Stomach (tissue), 9 donors: ENCODE data around the gene COG4. TPM values are rescaled to one million over a fixed set of nuclear protein-coding genes. Genes with fewer than 3 reads are reported as not detected.

Experiments
- DNase-seq, 2 donors: peaks; one replicate each; pipeline versions ENCODE4 v3.0.0 to v3.0.0-alpha.2; 2013 to 2019
- H3K27ac ChIP-seq, 5 donors: fragments of 200-600 bp in 4 of 5; sonication (generic) in 4 of 5; one replicate each; pipeline ENCODE4 v1.5.1; 2013 to 2019; ENCODE audit warnings: mild to moderate bottlenecking in 1 of 5, moderate library complexity in 1 of 5
- H3K27me3 ChIP-seq, 3 donors: fragments of 200-600 bp; sonication (generic); one replicate each; pipeline ENCODE4 v1.5.1; 2017 to 2019; ENCODE audit warnings: mixed run types in 1 of 3
- H3K36me3 ChIP-seq, 4 donors: fragments of 200-600 bp; sonication (generic); 1 replicate in 3 of 4; 2 replicates in 1 of 4; pipeline ENCODE4 v1.5.1; 2016 to 2019
- H3K4me1 ChIP-seq, 4 donors: fragments of 200-600 bp; sonication (generic); one replicate each; pipeline ENCODE4 v1.5.1; 2016 to 2019
- H3K4me3 ChIP-seq, 4 donors: fragments of 200-600 bp; sonication (generic) in 3 of 4; one replicate each; pipeline ENCODE4 v1.5.1; 2016 to 2019; ENCODE audit warnings: mild to moderate bottlenecking in 1 of 4
- H3K9me3 ChIP-seq, 4 donors: fragments of 200-600 bp; sonication (generic); one replicate each; pipeline ENCODE4 v1.5.1; 2016 to 2019
- CTCF ChIP-seq, 7 experiments: fragments of 450-650 bp in 4 of 7; fragments of 200-600 bp in 3 of 7; sonication (generic) in 3 of 7; IDR thresholded peaks; one replicate each; pipeline ENCODE4 v1.5.1; 2016 to 2019; ENCODE audit warnings: antibody characterized with exemption in 7 of 7, control low read depth in 2 of 7, mild to moderate bottlenecking in 1 of 7
- EP300 ChIP-seq: sonication (generic); formaldehyde crosslinking; IDR thresholded peaks from one replicate; pipeline ENCODE4 v1.6.1; 2017; ENCODE audit warnings: antibody characterized with exemption
- POLR2A ChIP-seq, 4 donors: fragments of 450-650 bp; IDR thresholded peaks; one replicate each; pipeline ENCODE4 v1.6.1; 2016; ENCODE audit warnings: antibody characterized with exemption in 4 of 4, control low read depth in 2 of 4, mild to moderate bottlenecking in 1 of 4, moderate library complexity in 1 of 4
- POLR2AphosphoS5 ChIP-seq, 3 donors: sonication (generic); formaldehyde crosslinking; IDR thresholded peaks; one replicate each; pipeline ENCODE4 v1.6.1; 2016; ENCODE audit warnings: antibody characterized with exemption in 3 of 3
- WGBS, 5 donors: extraction: QIAGEN DNeasy Blood & Tissue Kit in 3 of 5; methylation state at CpG; one replicate each; pipeline versions ENCODE4 v1.1.5 to v1.1.7; 2013 to 2018; 5-methylcytosine and 5-hydroxymethylcytosine counted together
- intact Hi-C: fragments of 100-400 bp; cut with DNase I; formaldehyde crosslinking; loops from one replicate; pipeline ENCODE4 v1.15.1; 2023; ENCODE audit warnings: low total_unique reads
- polyA plus RNA-seq, 3 donors: library from polyadenylated mRNA; stranded (reverse); fragments of 200-250 nt; gene quantifications; one replicate each; pipeline ENCODE4 v1.2.3, GENCODE V29; 2013
- total RNA-seq, 5 donors: library from RNA; depleted of rRNA; stranded (reverse); fragments of >200 nt; gene quantifications; one replicate each; pipeline versions ENCODE4 v1.1.0 to v1.2.3, GENCODE V29; 2014 to 2016
- donor health status: healthy with polysubstance abuse.
- donor health status: Bipolar disorder and iron deficiency.
- donor health status: healthy.

The COG4 gene
- total and polyA plus RNA-seq, 8 donors, result 10.7 to 127 (median 37.4) TPM

GRCh38 chr16:70467113-70467512, 56.2 kb downstream of the COG4 start:
- no peaks in the 10 kb centered on the region for H3K27me3 ChIP-seq
- no peak overlapping the region for H3K27ac ChIP-seq
- H3K4me3 ChIP-seq, result no peak overlapping the region
- WGBS, 5 donors, result 66 to 94% (median 84%) methylated on average over 2 to 11 of the region's 11 CpGs
- intact Hi-C loops, result loop anchor here (5.0 kb wide), 1 partner anchor 75 kb away; no protein-coding TSS in a partner anchor
- H3K36me3 ChIP-seq, result peaks cover 12 to 76% (median 62%) of the 10 kb centered on the region in 4 donors
- no peaks in the 10 kb centered on the region for H3K9me3 ChIP-seq
- no peaks in the 10 kb centered on the region for H3K4me1 ChIP-seq
- no peak for DNase-seq
- TF ChIP-seq POLR2A (IDR thresholded peaks at IDR 0.05) (no peak), CTCF (IDR thresholded peaks at IDR 0.05) (peak in 1 of 7 experiments; percentile 7), EP300 (no peak)

DNA sequence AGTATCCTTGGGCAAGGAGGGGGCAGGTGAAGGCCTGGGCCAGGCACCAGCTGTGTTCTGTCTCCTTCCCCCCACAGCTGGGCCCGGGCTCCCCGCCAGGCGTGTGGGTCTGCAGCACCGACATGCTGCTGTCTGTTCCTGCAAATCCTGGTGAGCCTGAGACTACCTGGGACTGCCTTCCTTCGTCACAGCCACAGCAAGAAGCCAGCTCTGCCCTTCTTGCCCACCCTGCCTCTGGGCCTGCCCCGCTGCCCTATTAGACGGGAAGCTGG, 56.6 kb downstream of the COG4 start:
- no peak for DNase-seq
- TF ChIP-seq EP300, result no peak
- no peak for TF ChIP-seq CTCF (IDR thresholded peaks at IDR 0.05)
- no peak for TF ChIP-seq POLR2AphosphoS5 (IDR thresholded peaks at IDR 0.05)
- TF ChIP-seq POLR2A (IDR thresholded peaks at IDR 0.05), result no peak
- Histone ChIP-seq H3K9me3 (no peaks in the 10 kb centered on the region), H3K4me1 (no peaks in the 10 kb centered on the region), H3K27me3 (no peaks in the 10 kb centered on the region), H3K27ac (no peak overlapping the region), H3K36me3 (peaks cover 12 to 75% (median 64%) of the 10 kb centered on the region in 4 donors), H3K4me3 (no peak overlapping the region)
- intact Hi-C loops, result loop anchor here (5.0 kb wide), 1 partner anchor 74 kb away; no protein-coding TSS in a partner anchor
- 87 to 90% (median 89%) methylated on average over 3 to 7 of the region's 7 CpGs for WGBS, 5 donors

DNA sequence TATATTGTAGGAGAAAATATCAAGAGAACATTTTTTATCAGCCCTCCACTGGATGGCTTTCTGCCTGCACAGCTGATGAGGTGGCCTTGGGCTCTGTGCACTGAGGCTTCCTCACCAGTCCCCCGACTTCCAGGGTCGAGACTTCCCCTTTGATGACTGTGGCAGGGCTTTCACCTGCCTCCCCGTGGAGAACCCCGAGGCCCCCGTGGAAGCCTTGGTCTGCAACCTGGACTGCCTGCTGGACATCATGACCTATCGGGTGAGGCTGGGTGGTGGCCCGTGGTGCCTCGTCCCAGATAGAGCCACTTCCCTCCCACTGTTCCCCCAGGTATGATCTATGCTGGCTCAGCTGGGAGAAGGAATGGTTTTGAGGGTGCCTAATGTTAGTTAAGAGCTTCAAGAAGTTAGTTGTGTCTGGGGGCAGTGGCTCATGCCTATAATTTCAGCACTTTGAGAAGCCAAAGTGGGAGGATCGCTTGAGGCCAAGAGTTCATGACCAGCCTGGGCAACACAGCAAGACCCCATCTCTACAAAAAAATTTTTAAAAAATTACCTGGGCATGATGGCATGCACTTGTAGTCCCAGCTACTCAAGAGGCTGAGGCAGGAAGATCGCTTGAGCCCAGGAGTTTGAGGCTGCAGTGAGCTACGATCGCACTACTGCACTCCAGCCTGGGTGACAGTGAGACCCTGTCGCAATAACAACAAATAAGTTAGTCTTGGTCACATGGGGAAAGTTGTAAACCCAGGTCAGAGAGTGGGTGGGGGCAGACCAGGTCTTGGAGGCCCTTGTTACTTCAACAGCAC, 57.2 kb downstream of the COG4 start:
- DNase-seq, result no peak
- no peaks in the 10 kb centered on the region for H3K27me3 ChIP-seq
- TF ChIP-seq CTCF (IDR thresholded peaks at IDR 0.05) (no peak), POLR2A (IDR thresholded peaks at IDR 0.05) (no peak)
- H3K9me3 ChIP-seq, result no peaks in the 10 kb centered on the region
- intact Hi-C loops, result loop anchor here (5.0 kb wide), 1 partner anchor 74 kb away; no protein-coding TSS in a partner anchor
- 89 to 95% (median 91%) methylated on average over 12 to 13 of the region's 13 CpGs for WGBS, 5 donors
- H3K4me3 ChIP-seq, result no peak overlapping the region
- peaks cover 0 to 3% (median under 1%) of the 10 kb centered on the region in 4 donors for H3K4me1 ChIP-seq
- H3K27ac ChIP-seq, result no peak overlapping the region
- peaks cover 12 to 72% (median 62%) of the 10 kb centered on the region in 4 donors for H3K36me3 ChIP-seq

- intact Hi-C loops, result no loop called here
- Histone ChIP-seq H3K9me3 (no peaks in the 10 kb centered on the region), H3K27me3 (no peaks in the 10 kb centered on the region), H3K27ac (no peak overlapping the region), H3K36me3 (peaks cover 12 to 58% (median 52%) of the 10 kb centered on the region in 4 donors), H3K4me1 (peaks cover 0 to 5% (median 2%) of the 10 kb centered on the region in 4 donors), H3K4me3 (no peak overlapping the region)
- 94 to 100% (median 98%) methylated on average over 2 of the region's 2 CpGs for WGBS, 5 donors
- TF ChIP-seq POLR2AphosphoS5 (IDR thresholded peaks at IDR 0.05) (no peak), EP300 (no peak)
- no peak for DNase-seq
Measured at GRCh38 chr16:70463235-70463634, 60.1 kb downstream of the COG4 start.

DNA sequence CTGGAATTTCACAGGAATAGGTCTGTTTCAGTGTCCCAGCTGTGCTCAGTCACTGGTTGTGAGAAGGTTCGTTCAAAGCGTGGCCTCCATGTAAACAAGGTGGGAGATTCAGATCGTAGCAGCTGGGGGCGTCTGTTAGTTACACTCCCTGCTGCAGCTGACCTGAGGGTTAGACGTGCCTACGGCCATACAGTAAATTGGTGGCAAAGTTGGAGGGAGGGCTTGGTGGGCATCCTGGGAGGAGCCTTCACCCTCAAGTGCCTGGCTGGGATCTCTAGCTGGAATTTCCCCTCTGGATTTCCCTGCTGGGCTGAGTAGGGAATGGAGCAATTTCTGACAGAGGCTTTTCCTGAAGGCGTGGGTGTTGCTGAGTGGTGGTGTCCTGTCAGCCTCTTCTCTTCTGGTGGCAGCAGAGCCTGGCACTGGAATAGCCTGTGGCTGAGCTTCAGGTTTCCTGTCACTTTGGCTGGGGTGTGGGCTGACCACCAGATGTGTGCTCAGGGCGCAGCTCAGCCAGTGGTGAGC, 62.6 kb downstream of the COG4 start:
- 38 to 79% (median 73%) methylated on average over 4 to 8 of the region's 8 CpGs for WGBS, 5 donors
- peak in 1 of 2 donors; percentile 38 for DNase-seq

More for the DNA sequence above, 62.6 kb downstream of the COG4 start:
- Histone ChIP-seq H3K4me1 (peaks cover 4 to 22% (median 10%) of the 10 kb centered on the region in 4 donors), H3K4me3 (no peak overlapping the region), H3K9me3 (no peaks in the 10 kb centered on the region), H3K27me3 (no peaks in the 10 kb centered on the region), H3K36me3 (peaks cover 12 to 35% (median 31%) of the 10 kb centered on the region in 4 donors), H3K27ac (peak overlapping the region in 1 of 5 donors; percentile 0)
- intact Hi-C loops, result no loop called here
- TF ChIP-seq EP300, result no peak
- no peak for TF ChIP-seq CTCF (IDR thresholded peaks at IDR 0.05)
- no peak for TF ChIP-seq POLR2AphosphoS5 (IDR thresholded peaks at IDR 0.05)
- no peak for TF ChIP-seq POLR2A (IDR thresholded peaks at IDR 0.05)
